Endothelial cell of coronary artery (primary cell): ENCODE data around the gene SPAG4. TPM values are rescaled to one million over a fixed set of nuclear protein-coding genes. Genes with fewer than 3 reads are reported as not detected.

ENCODE experiments used
- total RNA-seq: library from RNA; depleted of rRNA; stranded (reverse); fragments of >200 nt; gene quantifications from 2 replicates; pipeline ENCODE4 v1.2.3, GENCODE V29; 2014

The SPAG4 gene, protein sequence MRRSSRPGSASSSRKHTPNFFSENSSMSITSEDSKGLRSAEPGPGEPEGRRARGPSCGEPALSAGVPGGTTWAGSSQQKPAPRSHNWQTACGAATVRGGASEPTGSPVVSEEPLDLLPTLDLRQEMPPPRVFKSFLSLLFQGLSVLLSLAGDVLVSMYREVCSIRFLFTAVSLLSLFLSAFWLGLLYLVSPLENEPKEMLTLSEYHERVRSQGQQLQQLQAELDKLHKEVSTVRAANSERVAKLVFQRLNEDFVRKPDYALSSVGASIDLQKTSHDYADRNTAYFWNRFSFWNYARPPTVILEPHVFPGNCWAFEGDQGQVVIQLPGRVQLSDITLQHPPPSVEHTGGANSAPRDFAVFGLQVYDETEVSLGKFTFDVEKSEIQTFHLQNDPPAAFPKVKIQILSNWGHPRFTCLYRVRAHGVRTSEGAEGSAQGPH
- 5.1 and 23.5 TPM in 2 replicates for total RNA-seq

DNA sequence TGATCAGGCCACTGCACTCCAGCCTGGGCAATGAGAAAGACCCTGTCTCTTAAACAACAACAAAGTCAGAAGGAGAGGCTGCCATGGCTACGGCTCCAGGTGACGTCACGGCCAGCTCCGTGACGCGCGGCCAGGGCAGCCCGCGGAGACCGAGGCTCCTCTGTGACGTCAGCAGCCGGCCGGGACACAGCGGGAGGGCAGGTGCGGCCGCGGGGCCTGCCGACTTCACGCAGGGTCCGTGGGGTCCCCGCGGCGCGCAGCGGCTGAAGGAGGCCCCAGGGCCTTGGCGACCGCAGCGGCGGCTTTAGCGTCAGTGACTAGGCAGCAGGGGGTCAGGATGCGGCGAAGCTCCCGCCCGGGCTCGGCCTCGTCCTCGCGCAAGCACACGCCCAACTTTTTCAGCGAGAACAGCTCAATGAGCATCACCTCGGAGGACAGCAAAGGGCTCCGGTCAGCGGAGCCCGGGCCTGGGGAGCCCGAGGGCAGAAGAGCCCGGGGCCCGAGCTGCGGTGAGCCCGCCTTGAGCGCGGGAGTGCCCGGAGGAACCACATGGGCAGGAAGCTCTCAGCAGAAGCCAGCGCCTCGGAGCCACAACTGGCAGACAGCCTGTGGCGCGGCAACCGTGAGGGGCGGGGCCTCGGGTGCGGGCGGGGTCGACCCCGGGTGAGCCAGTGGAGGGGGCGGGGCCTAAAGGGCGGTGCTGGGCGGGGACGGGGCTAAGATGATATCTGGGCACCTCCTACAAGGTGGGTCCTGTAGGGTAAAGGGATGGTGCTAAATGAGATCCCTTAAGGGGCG lies at the start of gene SPAG4:
Gene SPAG4, plus strand, starts transcription at position 163 of the 798 bp plus-strand sequence. Its CDS starts 175 bp downstream, at position 338.

DNA sequence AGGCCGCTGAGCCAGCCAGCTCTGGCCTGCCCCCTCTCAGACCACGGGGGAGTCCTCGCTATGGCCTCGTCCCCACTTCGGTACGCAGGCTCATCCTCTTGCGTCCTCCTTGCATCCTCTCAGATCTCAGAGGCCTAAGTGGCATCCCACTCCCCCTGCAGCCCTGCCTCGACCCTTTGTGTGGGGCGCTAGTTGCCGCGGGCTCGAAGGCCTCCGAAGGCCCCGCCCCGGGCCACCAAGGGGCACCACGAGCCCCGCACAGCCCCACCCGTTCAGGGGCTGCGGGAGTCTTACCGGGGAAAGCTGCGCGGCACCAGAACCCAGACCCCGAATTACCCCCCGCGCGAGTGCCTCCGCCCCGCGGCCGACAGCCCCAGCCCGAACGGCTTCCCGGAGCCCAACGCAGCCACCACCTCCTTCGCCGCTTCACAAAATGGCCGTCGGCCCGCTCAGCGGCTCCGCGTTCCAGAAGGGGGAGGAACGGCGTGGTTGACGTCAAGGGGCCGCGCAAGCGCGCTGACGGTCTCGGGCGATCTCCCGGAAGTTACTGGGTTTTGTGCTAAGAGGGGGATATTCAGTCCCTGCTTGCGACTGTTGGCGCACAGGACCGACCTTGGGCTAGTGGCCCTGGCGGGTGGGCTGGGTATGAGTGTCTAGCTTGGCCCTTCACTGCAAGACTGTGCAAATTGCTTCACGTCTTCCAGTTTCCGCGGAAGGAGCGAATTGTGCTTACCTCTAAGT lies 49.0 kb downstream of the SPAG4 start, which contains the start of the genes CPNE1 and RBM12:
Gene CPNE1, minus strand, starts transcription at position 435 of the 741 bp plus-strand sequence. CDS start 31,977 bp downstream, outside the sequence.
Gene RBM12, minus strand, starts transcription at position 435 of the 741 bp plus-strand sequence. CDS start 9,578 bp downstream, outside the sequence.

Other genes starting within 250 kb of the SPAG4 start
- gene UQCC1, start 203.9 kb upstream of the SPAG4 start, total RNA-seq, result 26.4 and 28.9 TPM in 2 replicates
- gene GDF5, start 177.6 kb upstream of the SPAG4 start, total RNA-seq, result 0.09 and 2.4 TPM in 2 replicates
- gene CEP250, start 160.2 kb upstream of the SPAG4 start, total RNA-seq, result 15.2 and 32.7 TPM in 2 replicates
- gene C20orf173, start 86.2 kb upstream of the SPAG4 start, total RNA-seq, result not detected in 2 replicates
- 271 and 306 TPM in 2 replicates for gene ERGIC3, start 73.8 kb upstream of the SPAG4 start, total RNA-seq
- gene CPNE1, start 49.1 kb downstream of the SPAG4 start, total RNA-seq, result 106 and 156 TPM in 2 replicates
- 43.5 and 46.3 TPM in 2 replicates for gene RBM12, start 49.1 kb downstream of the SPAG4 start, total RNA-seq
- gene NFS1, start 83.5 kb downstream of the SPAG4 start, total RNA-seq, result 13.5 and 14.7 TPM in 2 replicates
- gene ROMO1, start 83.6 kb downstream of the SPAG4 start, total RNA-seq, result 303 and 340 TPM in 2 replicates
- gene RBM39, start 126.4 kb downstream of the SPAG4 start, total RNA-seq, result 289 and 347 TPM in 2 replicates
- gene PHF20, start 156.2 kb downstream of the SPAG4 start, total RNA-seq, result 23.7 and 28.2 TPM in 2 replicates